Stimulated activated CD4-positive, alpha-beta T cell treated with anti-CD3 and anti-CD28 coated beads, Interleukin-12 subunit alpha, Interleukin-12 subunit beta, amount 100 ng/mL, for 4 hours (primary cell): ENCODE results near the gene SLC25A27.

Source experiments
- DNase-seq: peaks from one replicate; pipeline ENCODE4 v3.0.0-alpha.2; 2020

The SLC25A27 gene

GRCh38 chr6:46651816-46652215 is 959 bp upstream of the SLC25A27 start:
- no peak for DNase-seq

DNA sequence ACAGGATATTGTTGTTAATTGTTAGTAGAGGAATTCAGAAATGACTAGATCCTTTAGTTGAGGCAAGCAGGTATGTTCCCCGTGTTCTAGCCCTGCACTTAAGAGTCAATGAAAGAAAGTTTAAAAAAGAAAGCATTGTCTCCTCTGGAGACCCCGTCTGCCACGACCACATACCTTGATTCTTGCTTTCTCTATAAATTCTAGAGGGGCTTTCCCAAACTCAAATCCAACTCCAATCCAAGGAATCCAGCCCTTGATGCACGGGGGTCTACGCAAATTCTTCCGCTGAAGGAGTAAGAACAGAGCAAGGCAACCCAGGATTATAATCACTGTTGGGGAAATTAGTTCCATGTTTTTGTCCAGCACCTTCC is 558 bp upstream of the SLC25A27 start:
- DNase-seq, result no peak

GRCh38 chr6:46653439-46654195 is 842 bp downstream of the SLC25A27 start:
- no peak for DNase-seq

DNA sequence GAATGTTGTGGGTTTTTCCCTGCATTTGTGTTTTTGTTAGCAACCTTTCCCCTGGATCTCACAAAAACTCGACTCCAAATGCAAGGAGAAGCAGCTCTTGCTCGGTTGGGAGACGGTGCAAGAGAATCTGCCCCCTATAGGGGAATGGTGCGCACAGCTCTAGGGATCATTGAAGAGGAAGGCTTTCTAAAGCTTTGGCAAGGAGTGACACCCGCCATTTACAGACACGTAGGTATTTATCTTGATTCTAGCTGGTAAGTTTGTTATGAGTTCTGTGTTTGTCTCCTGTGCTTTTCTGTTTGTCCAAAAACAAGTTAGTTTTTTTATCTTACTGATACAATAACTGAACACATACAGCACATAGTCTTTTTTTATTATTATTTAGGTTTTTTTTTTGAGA is 3.0 kb downstream of the SLC25A27 start:
- no peak for DNase-seq

GRCh38 chr6:46657642-46658041 is 4.9 kb downstream of the SLC25A27 start:
- DNase-seq, result no peak

- DNase-seq, result no peak
Observed at GRCh38 chr6:46661483-46661882, 8.7 kb downstream of the SLC25A27 start.

GRCh38 chr6:46667377-46667776 is 14.6 kb downstream of the SLC25A27 start:
- DNase-seq, result no peak

DNA sequence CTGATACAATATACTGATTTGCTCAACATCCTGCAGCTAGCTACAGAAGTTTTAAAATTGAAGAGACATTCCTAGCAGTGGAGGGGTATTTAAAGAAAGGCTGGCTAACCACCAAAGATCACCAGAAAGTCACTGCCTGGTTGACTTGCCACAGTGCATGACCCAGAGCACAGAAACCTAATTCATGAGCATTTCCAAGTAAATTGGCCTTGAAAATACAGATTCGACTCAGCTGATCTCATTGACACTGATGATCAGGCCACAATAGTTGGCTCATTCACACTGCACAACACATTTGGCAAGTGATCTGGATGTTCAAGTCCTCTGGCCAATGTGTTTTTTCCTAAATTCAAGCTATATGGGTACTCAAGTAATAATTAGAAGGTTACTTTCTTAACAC is 21.6 kb downstream of the SLC25A27 start:
- DNase-seq, result no peak

DNA sequence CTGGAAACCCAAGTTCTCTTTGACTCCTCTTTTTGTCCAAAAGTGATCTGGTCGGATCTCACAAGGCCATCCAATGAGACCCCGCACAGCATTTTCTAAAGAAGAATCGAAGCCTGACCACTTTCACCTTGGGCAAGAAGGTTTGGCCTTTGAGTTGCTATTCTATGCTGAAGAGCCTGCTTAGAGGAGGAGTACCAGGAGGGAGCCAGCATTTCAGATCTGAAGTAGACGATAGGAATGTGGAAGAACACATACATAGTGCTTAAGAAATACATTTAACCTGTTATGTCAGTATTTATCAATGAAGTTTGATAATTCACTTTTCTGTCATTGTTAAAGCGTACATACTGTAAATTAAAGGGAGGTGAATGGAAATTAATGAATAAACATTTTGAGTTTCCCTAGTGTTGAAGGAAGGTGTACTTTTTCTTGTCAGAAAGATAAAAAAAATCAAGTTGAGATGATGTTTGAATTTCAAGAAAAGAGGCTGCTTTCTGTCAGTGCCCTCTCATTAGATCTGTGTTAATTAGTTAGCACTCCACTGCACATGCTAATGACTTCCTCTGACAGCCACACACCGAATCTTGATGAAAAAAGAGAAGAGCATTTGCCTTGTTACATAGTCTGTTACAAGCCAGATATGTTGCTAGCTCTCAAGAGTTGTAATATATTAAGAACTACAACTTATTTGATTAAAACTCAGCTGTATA is 24.0 kb downstream of the SLC25A27 start:
- DNase-seq, result no peak

DNA sequence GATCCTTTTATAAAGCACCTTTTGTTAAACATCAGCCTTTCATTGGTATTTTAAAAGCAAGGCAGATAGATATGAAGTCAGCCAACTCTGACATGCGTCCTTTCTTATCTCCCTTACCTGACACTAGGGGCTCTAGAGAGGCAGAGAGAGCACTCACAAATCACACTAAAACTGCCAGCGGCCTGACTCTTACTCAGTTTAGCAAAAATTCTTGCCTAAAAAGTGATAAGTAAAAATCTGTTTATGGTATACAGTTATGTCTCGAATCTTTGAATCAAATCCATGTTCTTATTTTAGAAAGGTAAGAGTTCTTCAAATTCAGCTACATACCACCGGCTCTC is 24.5 kb downstream of the SLC25A27 start:
- no peak for DNase-seq

- DNase-seq, result no peak
Observed at GRCh38 chr6:46684771-46685170, 32.0 kb downstream of the SLC25A27 start.

DNA sequence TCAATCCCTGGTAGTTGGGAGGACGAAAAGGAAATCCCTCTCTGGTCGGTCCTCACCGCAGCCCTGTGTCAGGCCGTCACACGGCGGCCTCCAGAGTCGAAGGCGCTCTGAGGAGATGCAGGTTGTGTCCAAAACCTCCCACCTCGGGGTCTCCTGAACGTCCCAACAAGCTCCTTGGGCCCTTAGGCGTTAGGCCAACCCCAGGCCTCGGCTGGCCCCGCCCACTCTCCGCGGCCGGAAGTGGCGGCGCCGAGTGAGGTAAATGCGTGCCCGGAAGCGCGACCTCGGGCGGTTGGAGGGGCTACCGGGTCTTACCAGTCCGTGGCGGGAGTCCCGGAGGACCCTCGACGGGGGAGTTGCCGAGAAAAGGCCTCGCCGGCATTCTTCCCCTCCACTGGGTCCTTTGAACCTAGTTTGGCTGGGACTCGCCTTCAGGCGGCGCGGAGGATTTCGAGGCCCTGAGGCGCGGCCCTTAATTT is 34.9 kb downstream of the SLC25A27 start, which contains the start of gene TDRD6:
TSS of gene TDRD6 (plus strand) at position 267 of the 479 bp plus-strand sequence. CDS start 244 bp downstream, outside the sequence.
- DNase-seq, result no peak

DNA sequence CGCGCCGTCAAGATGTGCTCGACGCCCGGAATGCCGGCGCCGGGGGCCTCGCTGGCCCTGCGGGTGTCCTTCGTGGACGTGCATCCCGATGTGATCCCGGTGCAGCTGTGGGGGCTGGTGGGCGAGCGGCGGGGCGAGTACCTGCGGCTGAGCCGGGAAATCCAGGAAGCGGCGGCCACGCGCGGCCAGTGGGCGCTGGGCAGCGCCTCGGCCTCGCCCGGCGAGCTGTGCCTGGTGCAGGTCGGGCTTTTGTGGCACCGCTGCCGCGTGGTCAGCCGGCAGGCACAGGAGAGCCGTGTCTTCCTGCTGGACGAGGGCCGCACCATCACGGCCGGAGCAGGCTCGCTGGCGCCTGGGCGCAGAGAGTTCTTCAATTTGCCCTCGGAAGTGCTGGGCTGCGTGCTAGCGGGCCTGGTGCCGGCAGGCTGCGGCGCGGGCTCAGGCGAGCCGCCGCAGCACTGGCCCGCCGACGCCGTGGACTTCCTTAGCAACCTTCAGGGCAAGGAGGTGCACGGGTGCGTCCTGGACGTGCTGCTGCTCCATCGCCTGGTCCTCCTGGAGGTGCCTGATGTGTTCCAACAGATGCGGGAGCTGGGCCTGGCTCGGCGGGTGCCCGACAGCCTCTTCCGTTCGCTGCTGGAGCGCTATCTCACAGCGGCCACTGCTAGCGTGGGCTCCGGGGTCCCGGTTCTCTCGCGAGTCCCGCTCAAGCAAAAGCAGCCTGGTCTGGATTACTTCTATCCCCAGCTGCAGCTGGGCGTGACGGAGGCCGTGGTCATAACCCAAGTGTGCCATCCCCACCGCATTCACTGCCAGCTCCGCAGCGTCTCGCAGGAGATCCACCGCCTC is 35.6 kb downstream of the SLC25A27 start:
- DNase-seq, result no peak

DNA sequence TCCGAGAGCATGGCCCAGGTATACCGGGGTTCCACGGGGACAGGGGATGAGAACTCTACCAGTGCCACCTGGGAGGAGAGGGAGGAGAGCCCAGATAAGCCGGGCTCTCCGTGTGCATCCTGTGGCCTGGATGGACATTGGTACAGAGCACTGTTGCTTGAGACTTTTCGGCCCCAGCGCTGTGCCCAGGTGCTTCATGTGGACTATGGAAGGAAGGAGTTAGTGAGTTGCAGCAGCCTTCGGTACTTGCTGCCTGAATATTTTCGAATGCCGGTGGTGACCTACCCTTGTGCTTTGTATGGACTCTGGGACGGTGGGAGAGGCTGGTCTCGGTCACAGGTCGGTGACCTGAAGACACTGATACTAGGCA is 36.2 kb downstream of the SLC25A27 start:
- no peak for DNase-seq

- no peak for DNase-seq
Observed at GRCh38 chr6:46689657-46690056, 36.9 kb downstream of the SLC25A27 start.

DNA sequence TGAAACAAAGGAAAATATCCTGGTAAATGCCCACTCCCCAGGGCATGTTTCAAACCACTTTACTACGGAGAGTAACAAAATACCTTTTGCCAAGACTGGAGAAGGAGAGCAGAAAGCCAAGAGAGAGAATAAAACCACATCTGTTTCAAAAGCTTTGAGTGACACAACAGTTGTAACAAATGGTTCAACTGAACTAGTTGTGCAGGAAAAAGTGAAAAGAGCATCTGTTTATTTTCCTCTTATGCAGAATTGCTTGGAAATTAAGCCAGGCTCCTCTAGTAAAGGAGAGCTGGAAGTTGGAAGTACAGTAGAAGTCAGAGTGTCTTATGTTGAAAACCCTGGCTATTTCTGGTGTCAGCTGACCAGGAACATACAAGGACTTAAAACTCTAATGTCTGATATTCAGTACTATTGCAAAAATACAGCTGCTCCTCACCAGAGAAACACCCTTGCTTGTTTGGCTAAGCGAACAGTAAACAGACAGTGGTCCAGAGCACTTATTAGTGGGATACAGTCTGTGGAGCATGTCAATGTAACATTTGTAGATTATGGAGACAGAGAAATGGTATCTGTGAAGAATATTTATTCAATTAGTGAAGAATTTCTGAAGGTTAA is 37.5 kb downstream of the SLC25A27 start:
- DNase-seq, result no peak

GRCh38 chr6:46690911-46691451 is 38.2 kb downstream of the SLC25A27 start:
- DNase-seq, result no peak

- DNase-seq, result no peak
Observed at GRCh38 chr6:46699970-46700369, 47.2 kb downstream of the SLC25A27 start.

DNA sequence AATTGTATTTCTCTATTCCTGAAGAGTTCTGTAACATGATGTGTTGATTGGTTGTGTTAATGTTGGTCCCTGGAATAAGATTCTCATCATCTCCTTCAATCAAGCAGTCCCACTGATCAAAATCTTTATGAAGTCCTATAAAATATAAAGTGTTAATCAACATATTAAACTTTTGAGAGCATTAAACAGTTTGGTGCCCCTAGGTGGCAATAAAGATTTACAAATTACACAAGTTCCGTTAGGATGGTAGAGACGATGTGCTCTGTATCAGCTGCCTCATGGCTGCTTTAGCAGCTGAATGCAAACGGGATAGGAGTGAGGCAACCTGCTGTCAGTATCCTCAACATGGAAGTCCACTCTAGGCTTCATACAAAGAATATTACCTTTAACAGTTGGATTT is 51.8 kb downstream of the SLC25A27 start:
- no peak for DNase-seq

DNA sequence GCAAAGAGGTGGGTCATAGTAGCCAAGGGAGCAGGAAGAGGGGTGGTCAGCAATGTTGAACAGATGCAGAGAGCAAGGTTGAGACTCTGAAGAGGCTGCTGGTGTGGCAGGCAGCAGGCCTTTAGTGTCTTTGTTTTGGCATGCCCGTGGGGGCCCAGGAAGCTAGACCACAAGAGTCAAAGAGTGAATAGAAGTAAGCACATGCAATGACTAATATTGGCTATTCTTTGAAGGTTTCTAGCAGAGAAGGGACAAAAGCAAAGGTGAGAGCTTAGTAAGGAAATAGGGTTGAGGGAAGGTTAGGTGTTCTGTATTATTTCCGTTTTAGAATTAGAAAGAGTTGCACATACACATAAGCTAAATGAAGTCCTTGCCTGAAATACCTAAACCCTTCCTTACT is 53.7 kb downstream of the SLC25A27 start:
- DNase-seq, result no peak

- no peak for DNase-seq
Observed at GRCh38 chr6:46711491-46711890, 58.7 kb downstream of the SLC25A27 start.

- DNase-seq, result no peak
Observed at GRCh38 chr6:46715141-46715540, 62.4 kb downstream of the SLC25A27 start.

DNA sequence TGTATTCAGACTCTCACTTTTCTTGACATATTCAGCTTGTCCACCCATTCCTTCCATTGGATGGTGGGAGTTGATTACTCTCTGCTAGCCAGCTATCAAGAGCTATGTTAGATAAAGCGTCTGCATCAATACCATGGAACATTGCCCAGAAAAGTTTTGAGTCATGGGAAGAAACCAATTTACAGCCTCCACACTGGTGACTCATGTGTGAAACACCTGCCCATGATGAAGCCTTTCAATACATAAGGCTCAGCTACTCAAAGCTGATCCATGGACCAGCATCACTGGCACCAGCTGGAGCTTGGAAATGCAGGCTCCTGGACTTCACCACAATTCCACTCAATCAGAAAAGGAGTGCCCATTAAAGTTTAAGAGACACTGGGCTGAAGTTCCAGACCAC is 66.3 kb downstream of the SLC25A27 start:
- no peak for DNase-seq
